Omental fat pad (tissue), 4 donors: Measurements from ENCODE around the gene GZMB. TPM values are rescaled to one million over a fixed set of nuclear protein-coding genes. Genes with fewer than 3 reads are reported as not detected.

Experiments used
- ATAC-seq: fragments of 150-250 bp; one replicate; pipeline ENCODE4 v1.9.1; 2016; ENCODE audit warnings: mild to moderate bottlenecking, moderate library complexity; ENCODE audit not compliant: low FRiP score
- DNase-seq: peaks from one replicate; pipeline ENCODE4 v3.0.0-alpha.2; 2019; ENCODE audit warnings: low spot score
- CTCF ChIP-seq, 3 donors: fragments of 450-650 bp; IDR thresholded peaks; one replicate each; pipeline ENCODE4 v1.5.1; 2016 to 2017; ENCODE audit warnings: antibody characterized with exemption in 3 of 3, mild to moderate bottlenecking in 3 of 3, moderate library complexity in 2 of 3
- total RNA-seq, 4 donors: library from RNA; depleted of rRNA; stranded (reverse); fragments of >200 nt; gene quantifications; one replicate each; pipeline ENCODE4 v1.1.0, GENCODE V29; 2016

Gene GZMB
- 1 to 10 TPM; 1.2 to 8.9 (median 1.9) TPM for total RNA-seq

- DNase-seq (no peak), ATAC-seq (no peak)
- TF ChIP-seq CTCF (IDR thresholded peaks at IDR 0.05), result no peak
These were observed at the start of gene GZMB for GRCh38 chr14:24634158-24634557. Gene GZMB (minus strand): TSS chr14:24634190. CDS start chr14:24634160, 30 bp downstream.

GRCh38 chr14:24681056-24681455 lies 47.1 kb upstream of the GZMB start:
- ATAC-seq (no peak), DNase-seq (no peak)
- TF ChIP-seq CTCF (IDR thresholded peaks at IDR 0.05), result no peak

- ATAC-seq, result no peak
- TF ChIP-seq CTCF (IDR thresholded peaks at IDR 0.05), result no peak
These were observed 46.5 kb upstream of the GZMB start for GRCh38 chr14:24680516-24680915.

GRCh38 chr14:24679248-24679961 lies 45.4 kb upstream of the GZMB start:
- no peak for TF ChIP-seq CTCF (IDR thresholded peaks at IDR 0.05)
- no peak for ATAC-seq
- DNase-seq, result no peak

More at GRCh38 chr14:24680516-24680915, 46.5 kb upstream of the GZMB start:
- DNase-seq, result no peak

GRCh38 chr14:24678801-24679247 lies 44.8 kb upstream of the GZMB start:
- no peak for DNase-seq
- TF ChIP-seq CTCF (IDR thresholded peaks at IDR 0.05), result peak in 2 of 3 donors; percentile 29 to 41
- peak; percentile 89 for ATAC-seq

- no peak for DNase-seq
- ATAC-seq, result no peak
- no peak for TF ChIP-seq CTCF (IDR thresholded peaks at IDR 0.05)
These were observed 44.0 kb upstream of the GZMB start for GRCh38 chr14:24677956-24678355.
